NCI-H146 treated with DMSO at 0.1 percent for 48 hours (cell line): ENCODE data around the gene SRRM3.
"Not testable (repeated sequence)": the region's sequence is repeated elsewhere in the genome, so short reads cannot be mapped to it uniquely, and the experiment has no call there.

Experiments
- DNase-seq: peaks from one replicate; lab custom pipeline; 2025; ENCODE audit not compliant: unreplicated experiment; lab: John Stamatoyannopoulos, UW

SRRM3 gene

GRCh38 chr7:76311838-76312237 is 110.1 kb downstream of the SRRM3 start:
- DNase-seq, result not testable (repeated sequence)

GRCh38 chr7:76314042-76314721 is 112.5 kb downstream of the SRRM3 start:
- DNase-seq, result peak; percentile 83

- DNase-seq, result not testable (repeated sequence)
Measured at GRCh38 chr7:76314740-76315139, 113.0 kb downstream of the SRRM3 start.

- no peak for DNase-seq
Measured at GRCh38 chr7:76315364-76315763, 113.7 kb downstream of the SRRM3 start.

- DNase-seq, result no peak
Measured at GRCh38 chr7:76316984-76317781, 115.5 kb downstream of the SRRM3 start.

GRCh38 chr7:76317782-76318487 is 116.2 kb downstream of the SRRM3 start:
- peak; percentile 94 for DNase-seq

- peak; percentile 42 for DNase-seq
Measured at GRCh38 chr7:76318488-76319353, 117.0 kb downstream of the SRRM3 start.

GRCh38 chr7:76325092-76325491 is 123.4 kb downstream of the SRRM3 start:
- no peak for DNase-seq

- DNase-seq, result no peak
Measured at GRCh38 chr7:76325811-76326210, 124.1 kb downstream of the SRRM3 start.

- DNase-seq, result no peak
Measured at GRCh38 chr7:76326646-76327233, 125.0 kb downstream of the SRRM3 start.

GRCh38 chr7:76327610-76328009 is 125.9 kb downstream of the SRRM3 start:
- DNase-seq, result no peak

- no peak for DNase-seq
Measured at GRCh38 chr7:76328389-76328788, 126.7 kb downstream of the SRRM3 start.

GRCh38 chr7:76329479-76329878 is 127.8 kb downstream of the SRRM3 start:
- no peak for DNase-seq

GRCh38 chr7:76330261-76330660 is 128.6 kb downstream of the SRRM3 start:
- DNase-seq, result no peak

GRCh38 chr7:76330673-76331072 is 129.0 kb downstream of the SRRM3 start:
- no peak for DNase-seq

GRCh38 chr7:76332078-76332477 is 130.4 kb downstream of the SRRM3 start:
- DNase-seq, result no peak

- no peak for DNase-seq
Measured at GRCh38 chr7:76333511-76334101, 131.9 kb downstream of the SRRM3 start.

- no peak for DNase-seq
Measured at GRCh38 chr7:76334320-76334967, 132.7 kb downstream of the SRRM3 start.

GRCh38 chr7:76335417-76335816 is 133.7 kb downstream of the SRRM3 start:
- not testable (repeated sequence) for DNase-seq

- no peak for DNase-seq
Measured at GRCh38 chr7:76336094-76336493, 134.4 kb downstream of the SRRM3 start.
